ENCODE measurements around the gene NADK2.

NADK2 gene

GRCh38 chr5:36222620-36223019, 19.1 kb downstream of the NADK2 start:
- no peak overlapping the region for H3K4me2 ChIP-seq (ENCODE audit: low read length)
- H3K4me3 ChIP-seq (ENCODE audit: low read length) = no peak overlapping the region
- H3K36me3 ChIP-seq (replicated peaks; ENCODE audit: low read depth, low read length) = no peaks in the 10 kb centered on the region
- no peaks in the 10 kb centered on the region for H3K27me3 ChIP-seq (ENCODE audit: low read depth, low read length)
- TF ChIP-seq EZH2phosphoT487 (IDR thresholded peaks at IDR 0.05; ENCODE audit: low read depth) = no peak
- no peak for TF ChIP-seq CTCF (IDR thresholded peaks at IDR 0.05; ENCODE audit: low read depth, low read length)
- no peaks in the 10 kb centered on the region for H4K20me1 ChIP-seq (ENCODE audit: insufficient read depth, low read length)
- H3K4me1 ChIP-seq (ENCODE audit: low read length) = peaks cover 19% of the 10 kb centered on the region
- no peaks in the 10 kb centered on the region for H3K79me2 ChIP-seq (ENCODE audit: low read length)
- H3K27ac ChIP-seq (ENCODE audit: low read length) = no peak overlapping the region
- H2AFZ ChIP-seq (ENCODE audit: low read depth, low read length) = no peak overlapping the region
- H3K9ac ChIP-seq (ENCODE audit: low read length) = no peak overlapping the region
- no peaks in the 10 kb centered on the region for H3K9me3 ChIP-seq (ENCODE audit: insufficient read depth, low read length)

GRCh38 chr5:36217988-36218387, 23.7 kb downstream of the NADK2 start:
- H3K27me3 ChIP-seq (ENCODE audit: low read depth, low read length) = no peaks in the 10 kb centered on the region
- H2AFZ ChIP-seq (ENCODE audit: low read depth, low read length) = no peak overlapping the region
- H3K4me1 ChIP-seq (ENCODE audit: low read length) = peaks cover 9% of the 10 kb centered on the region
- no peaks in the 10 kb centered on the region for H3K36me3 ChIP-seq (replicated peaks; ENCODE audit: low read depth, low read length)
- H4K20me1 ChIP-seq (ENCODE audit: insufficient read depth, low read length) = no peaks in the 10 kb centered on the region
- no peaks in the 10 kb centered on the region for H3K9me3 ChIP-seq (ENCODE audit: insufficient read depth, low read length)
- 0 out of 2 replicates have a peak overlapping the region, but pooled peaks have one; percentile 22 for H3K4me2 ChIP-seq (ENCODE audit: low read length)
- H3K79me2 ChIP-seq (ENCODE audit: low read length) = no peaks in the 10 kb centered on the region
- TF ChIP-seq CTCF (IDR thresholded peaks at IDR 0.05; ENCODE audit: low read depth, low read length) = no peak
- no peak for TF ChIP-seq EZH2phosphoT487 (IDR thresholded peaks at IDR 0.05; ENCODE audit: low read depth)
- no peak overlapping the region for H3K9ac ChIP-seq (ENCODE audit: low read length)
- no peak overlapping the region for H3K27ac ChIP-seq (ENCODE audit: low read length)
- no peak overlapping the region for H3K4me3 ChIP-seq (ENCODE audit: low read length)

- TF ChIP-seq EZH2phosphoT487 (IDR thresholded peaks at IDR 0.05; ENCODE audit: low read depth) = no peak
- TF ChIP-seq CTCF (IDR thresholded peaks at IDR 0.05; ENCODE audit: low read depth, low read length) = no peak
- no peaks in the 10 kb centered on the region for H3K36me3 ChIP-seq (replicated peaks; ENCODE audit: low read depth, low read length)
- no peaks in the 10 kb centered on the region for H3K27me3 ChIP-seq (ENCODE audit: low read depth, low read length)
- H2AFZ ChIP-seq (ENCODE audit: low read depth, low read length) = no peak overlapping the region
- H4K20me1 ChIP-seq (ENCODE audit: insufficient read depth, low read length) = no peaks in the 10 kb centered on the region
- no peak overlapping the region for H3K4me2 ChIP-seq (ENCODE audit: low read length)
- no peaks in the 10 kb centered on the region for H3K79me2 ChIP-seq (ENCODE audit: low read length)
- H3K9me3 ChIP-seq (ENCODE audit: insufficient read depth, low read length) = no peaks in the 10 kb centered on the region
- no peak overlapping the region for H3K4me3 ChIP-seq (ENCODE audit: low read length)
- no peak overlapping the region for H3K27ac ChIP-seq (ENCODE audit: low read length)
- no peak overlapping the region for H3K9ac ChIP-seq (ENCODE audit: low read length)
- peaks cover 9% of the 10 kb centered on the region for H3K4me1 ChIP-seq (ENCODE audit: low read length)
These were observed 24.2 kb downstream of the NADK2 start for GRCh38 chr5:36217567-36217966.

GRCh38 chr5:36215910-36216309, 25.8 kb downstream of the NADK2 start:
- Histone ChIP-seq H3K27ac (ENCODE audit: low read length) (no peak overlapping the region), H3K4me1 (ENCODE audit: low read length) (peaks cover 9% of the 10 kb centered on the region), H3K36me3 (replicated peaks; ENCODE audit: low read depth, low read length) (no peaks in the 10 kb centered on the region), H2AFZ (ENCODE audit: low read depth, low read length) (no peak overlapping the region), H3K4me3 (ENCODE audit: low read length) (no peak overlapping the region), H3K79me2 (ENCODE audit: low read length) (no peaks in the 10 kb centered on the region), H3K4me2 (ENCODE audit: low read length) (no peak overlapping the region), H3K27me3 (ENCODE audit: low read depth, low read length) (no peaks in the 10 kb centered on the region), H3K9ac (ENCODE audit: low read length) (no peak overlapping the region), H4K20me1 (ENCODE audit: insufficient read depth, low read length) (no peaks in the 10 kb centered on the region), H3K9me3 (ENCODE audit: insufficient read depth, low read length) (no peaks in the 10 kb centered on the region)
- TF ChIP-seq EZH2phosphoT487 (IDR thresholded peaks at IDR 0.05; ENCODE audit: low read depth) (no peak), CTCF (IDR thresholded peaks at IDR 0.05; ENCODE audit: low read depth, low read length) (no peak)

Data from OCI-LY3 (cell line).